Measurements from ENCODE around the gene RHOBTB3.

DNA sequence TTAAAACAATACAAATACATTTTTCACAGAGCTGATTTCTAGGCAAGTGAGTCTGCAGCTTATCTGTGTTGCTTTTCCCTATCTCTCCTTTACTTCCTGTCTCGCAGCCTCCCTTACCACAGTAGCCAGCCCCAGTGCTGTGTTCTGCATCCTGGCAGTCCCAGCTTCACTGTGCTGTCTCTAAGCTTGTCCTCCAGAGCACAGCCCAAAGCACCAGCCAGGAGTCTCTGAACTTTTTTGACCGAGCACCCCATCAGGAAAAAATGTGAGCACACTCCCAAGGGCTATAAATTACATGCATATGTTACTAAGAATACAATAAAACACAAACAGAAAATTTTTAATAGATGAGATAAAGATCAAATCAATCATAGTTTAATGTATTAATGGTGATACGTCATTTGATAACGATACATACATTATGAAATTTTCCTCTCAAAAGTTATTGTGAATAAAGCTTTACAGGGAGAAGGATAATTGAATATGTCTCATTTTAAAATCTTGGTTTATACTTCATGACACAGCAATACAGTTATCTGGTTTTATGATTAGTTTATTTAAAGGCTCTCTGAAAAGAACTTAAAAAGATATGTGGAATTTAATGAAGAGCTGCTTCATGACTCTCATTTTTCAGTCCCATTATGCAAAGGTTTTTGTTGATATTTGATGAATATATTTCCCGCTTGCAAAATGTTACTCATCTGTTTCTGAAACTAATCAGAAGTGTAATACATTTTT, 7.3 kb upstream of the RHOBTB3 start:
- TF ChIP-seq, protein P1, sequence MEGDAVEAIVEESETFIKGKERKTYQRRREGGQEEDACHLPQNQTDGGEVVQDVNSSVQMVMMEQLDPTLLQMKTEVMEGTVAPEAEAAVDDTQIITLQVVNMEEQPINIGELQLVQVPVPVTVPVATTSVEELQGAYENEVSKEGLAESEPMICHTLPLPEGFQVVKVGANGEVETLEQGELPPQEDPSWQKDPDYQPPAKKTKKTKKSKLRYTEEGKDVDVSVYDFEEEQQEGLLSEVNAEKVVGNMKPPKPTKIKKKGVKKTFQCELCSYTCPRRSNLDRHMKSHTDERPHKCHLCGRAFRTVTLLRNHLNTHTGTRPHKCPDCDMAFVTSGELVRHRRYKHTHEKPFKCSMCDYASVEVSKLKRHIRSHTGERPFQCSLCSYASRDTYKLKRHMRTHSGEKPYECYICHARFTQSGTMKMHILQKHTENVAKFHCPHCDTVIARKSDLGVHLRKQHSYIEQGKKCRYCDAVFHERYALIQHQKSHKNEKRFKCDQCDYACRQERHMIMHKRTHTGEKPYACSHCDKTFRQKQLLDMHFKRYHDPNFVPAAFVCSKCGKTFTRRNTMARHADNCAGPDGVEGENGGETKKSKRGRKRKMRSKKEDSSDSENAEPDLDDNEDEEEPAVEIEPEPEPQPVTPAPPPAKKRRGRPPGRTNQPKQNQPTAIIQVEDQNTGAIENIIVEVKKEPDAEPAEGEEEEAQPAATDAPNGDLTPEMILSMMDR (IDR thresholded peaks at IDR 0.05; ENCODE audit: insufficient read depth, low read depth, low read length), result no peak
- no peak for TF ChIP-seq EZH2 (IDR thresholded peaks at IDR 0.05; ENCODE audit: insufficient read depth, low read length)

All from astrocyte (in vitro differentiated cells and primary cell).